NCI-H1930 (cell line): Measurements from ENCODE around the gene TXNDC2.
"Not testable (repeated sequence)": the region's sequence is repeated elsewhere in the genome, so short reads cannot be mapped to it uniquely, and the experiment has no call there.

Source experiments
- DNase-seq, 2 experiments: peaks; one replicate each; lab custom pipeline; 2025; lab: John Stamatoyannopoulos, UW

The TXNDC2 gene

DNA sequence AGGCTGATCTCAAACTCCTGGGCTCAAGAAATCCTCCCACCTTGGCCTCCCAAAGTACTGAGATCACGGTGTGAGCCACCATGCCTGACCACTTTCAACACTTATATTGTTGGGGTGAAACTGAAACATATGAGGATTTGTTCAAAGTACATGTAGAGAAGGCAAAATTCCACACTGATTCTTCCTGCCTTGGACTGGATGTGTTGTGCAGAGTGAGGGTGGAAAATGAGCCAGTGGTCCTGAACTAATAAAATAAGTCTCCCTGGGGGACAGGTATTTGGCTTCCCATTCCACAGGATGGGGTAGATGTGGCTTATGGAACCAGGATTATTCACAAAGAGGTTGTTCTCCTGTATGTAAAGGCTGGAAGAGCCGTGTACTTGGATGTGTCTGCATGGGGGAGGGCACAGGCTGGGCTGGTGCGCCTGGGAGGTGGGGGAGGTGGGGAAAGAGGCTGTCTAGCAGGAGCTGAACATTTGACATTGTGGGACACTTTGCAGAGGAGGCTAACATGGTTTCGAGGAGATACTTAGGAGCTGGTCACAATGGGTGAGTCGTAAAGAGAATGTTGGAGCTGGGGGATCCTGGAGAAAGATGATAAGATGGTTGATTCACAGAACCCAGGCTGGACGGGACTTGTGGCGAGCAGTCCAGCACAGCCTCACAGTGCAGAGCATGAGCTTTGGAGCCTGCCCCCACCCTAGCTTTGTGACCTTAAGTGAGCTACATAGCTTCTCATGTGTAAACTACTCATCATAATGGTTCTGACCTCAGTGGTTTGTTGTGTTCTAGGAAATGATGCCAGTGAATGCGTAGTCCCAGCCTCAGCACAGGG, at the start of gene TXNDC2:
Gene TXNDC2 (plus strand): TSS at position 804 of the 835 bp plus-strand sequence. CDS start 708 bp downstream, outside the sequence.
- DNase-seq = no peak

DNA sequence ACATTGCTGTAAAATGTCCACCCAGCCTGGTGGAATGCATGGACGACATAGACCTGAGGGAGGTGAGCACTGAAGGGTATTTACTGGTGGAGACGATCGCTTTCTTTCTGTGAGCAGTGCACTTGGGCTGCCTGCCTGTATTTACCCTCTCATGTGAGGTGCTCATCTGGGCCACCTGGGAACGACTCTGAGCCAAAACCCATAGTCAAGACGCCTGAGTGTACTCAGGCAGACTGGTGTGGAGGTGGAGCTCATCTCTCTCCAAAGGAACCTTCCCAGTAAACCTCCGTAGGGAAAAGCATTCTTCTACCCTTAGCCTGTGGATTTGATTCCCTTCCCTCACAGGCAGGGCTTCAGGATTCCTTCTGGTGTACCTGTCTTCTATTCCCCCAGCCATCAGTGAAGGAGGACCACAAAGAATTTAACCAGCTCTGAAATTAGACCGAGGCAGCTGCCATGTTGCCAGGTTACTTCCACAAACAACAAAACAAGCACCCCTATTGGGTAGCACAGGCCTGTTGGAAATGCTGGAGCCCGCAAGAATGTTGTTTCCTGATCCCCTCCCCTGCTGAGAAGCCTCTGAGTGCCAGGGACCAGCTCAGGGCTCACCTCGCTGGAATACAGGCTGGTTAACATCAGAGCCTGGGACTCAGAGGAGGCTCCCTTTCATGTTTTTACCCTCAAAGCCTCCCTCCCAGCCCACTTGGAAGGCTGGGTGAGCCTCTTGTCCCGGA, 47.5 kb upstream of the TXNDC2 start:
- DNase-seq = no peak

DNA sequence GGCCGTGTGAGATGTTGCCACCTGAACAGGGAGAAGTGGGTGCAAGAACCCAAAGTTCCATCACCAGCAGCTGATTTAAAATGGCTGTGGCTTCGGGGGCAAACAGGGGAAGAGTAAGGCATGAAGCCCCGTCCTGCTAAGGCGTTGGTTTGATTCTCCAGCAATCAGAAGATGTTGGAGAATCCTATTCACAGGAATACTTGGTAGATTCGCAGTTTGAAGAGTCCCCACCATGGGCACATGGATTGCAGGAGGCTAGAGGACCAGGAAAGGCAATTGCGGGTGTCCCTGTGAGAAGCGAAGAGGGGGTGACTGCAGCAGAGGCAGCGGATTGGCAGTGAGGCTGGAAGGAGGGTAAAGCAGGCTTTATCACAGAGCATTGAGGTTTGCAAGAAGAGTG, 46.6 kb upstream of the TXNDC2 start:
- no peak for DNase-seq

DNA sequence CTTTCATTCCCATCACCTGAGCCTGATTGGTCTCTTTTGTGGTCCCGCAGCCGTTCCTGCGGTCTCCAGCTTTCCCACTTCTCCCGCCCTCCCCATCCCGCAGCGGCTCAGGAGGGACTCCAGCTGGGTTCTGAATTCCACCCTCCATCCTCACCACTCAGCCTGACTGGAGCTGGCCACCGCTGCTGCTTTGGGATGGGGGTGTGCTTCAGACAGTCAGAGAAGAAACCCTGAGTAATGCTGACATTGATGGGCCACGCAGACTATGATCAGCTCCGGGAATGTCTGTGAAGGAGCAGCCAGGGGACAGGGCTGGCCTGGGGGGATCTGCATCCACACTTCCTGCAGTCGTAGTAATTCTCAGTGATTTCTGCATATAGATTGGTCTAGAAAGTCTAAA, 45.9 kb upstream of the TXNDC2 start:
- DNase-seq = no peak

DNA sequence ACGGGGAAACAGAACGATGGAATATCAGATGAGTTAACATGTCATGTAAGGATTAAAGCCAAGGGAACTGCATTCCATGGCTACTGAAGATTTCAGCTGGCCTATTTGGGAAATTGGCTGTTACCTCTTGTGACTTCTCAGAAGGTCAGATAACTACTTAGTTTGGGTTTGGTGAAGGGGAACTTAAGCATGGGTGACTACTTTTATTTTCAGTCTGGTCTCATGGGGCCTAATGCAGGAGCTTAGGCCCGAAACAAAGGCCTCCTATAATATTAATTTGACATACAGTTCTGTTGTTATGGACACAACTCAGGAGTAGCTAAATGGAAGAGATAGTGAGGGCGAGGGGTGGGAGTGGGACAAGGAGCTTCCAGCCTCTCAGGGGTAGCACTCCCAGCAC, 44.0 kb upstream of the TXNDC2 start:
- no peak for DNase-seq

DNA sequence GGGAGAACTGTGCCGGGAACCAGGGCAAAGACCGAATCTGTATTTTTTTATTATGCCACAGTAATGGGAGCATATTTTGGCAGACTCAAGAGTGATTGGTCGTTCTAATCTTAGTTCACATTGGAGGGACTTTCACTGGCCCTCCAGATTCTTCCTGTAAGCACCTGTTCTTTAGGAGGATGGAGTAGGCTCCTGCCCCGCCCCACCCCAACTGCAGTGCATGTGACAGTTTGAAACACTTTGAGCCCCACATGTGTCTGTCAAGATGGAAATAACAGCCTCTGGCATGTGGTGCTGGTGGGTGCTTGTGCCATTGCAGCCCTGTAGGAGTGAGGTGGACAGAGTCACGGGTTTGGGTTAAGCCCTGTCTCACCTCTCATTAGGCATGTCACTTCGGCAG, 43.3 kb upstream of the TXNDC2 start:
- DNase-seq = no peak

DNA sequence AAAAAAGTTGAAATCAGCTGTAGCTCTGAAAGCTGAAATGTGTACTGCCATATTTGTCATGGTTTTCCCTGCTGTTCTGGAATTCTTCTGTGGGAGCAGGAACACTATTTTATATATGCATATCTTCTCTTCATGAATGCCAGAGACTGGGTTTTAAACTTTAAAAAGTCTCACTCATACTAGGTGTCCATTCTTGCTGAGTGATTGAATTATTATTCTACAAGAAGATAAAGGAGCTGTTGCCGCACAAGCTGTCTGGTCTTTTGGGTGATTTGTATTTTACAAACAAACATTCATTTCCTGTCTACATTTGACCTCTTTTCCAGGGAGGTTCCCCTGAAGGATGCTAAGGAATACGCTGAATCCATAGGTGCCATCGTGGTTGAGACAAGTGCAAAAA, 40.5 kb upstream of the TXNDC2 start:
- DNase-seq = no peak

DNA sequence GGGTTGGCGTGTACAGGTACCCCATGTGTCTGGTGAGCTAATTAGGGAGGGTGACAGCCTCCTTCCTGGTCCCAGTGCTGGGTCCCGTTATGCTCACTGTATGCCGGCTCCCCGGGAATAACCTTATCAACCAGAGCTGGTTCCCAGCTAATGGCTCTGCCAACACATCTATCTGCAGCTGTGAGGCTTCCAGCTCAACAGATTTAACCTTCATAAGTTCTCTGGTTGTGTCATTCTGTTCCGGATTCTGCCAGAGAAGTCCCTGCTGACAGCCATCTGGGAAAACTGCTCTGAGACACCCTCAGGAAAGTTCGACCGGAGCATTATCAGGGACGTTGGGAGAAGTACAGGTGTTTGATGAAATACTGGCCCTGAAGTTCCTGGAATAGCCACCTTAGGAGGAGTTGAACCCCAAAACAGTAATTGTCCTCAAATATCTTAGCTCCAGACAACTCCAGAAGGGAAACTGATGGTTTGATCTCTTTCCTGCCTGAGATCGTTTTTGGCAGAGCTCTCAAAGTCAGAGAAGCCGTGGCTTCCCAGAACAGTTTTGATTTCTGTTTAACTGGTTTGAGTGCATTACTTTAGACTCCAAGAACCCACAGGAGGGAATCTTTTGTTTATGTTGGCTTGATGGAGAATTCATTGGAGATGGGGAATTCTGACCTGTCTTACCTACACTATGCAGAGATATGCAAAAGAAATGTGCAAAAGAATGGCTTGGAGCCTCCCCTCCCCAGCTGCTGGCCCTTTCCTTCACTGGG, 39.4 kb upstream of the TXNDC2 start:
- no peak for DNase-seq

DNA sequence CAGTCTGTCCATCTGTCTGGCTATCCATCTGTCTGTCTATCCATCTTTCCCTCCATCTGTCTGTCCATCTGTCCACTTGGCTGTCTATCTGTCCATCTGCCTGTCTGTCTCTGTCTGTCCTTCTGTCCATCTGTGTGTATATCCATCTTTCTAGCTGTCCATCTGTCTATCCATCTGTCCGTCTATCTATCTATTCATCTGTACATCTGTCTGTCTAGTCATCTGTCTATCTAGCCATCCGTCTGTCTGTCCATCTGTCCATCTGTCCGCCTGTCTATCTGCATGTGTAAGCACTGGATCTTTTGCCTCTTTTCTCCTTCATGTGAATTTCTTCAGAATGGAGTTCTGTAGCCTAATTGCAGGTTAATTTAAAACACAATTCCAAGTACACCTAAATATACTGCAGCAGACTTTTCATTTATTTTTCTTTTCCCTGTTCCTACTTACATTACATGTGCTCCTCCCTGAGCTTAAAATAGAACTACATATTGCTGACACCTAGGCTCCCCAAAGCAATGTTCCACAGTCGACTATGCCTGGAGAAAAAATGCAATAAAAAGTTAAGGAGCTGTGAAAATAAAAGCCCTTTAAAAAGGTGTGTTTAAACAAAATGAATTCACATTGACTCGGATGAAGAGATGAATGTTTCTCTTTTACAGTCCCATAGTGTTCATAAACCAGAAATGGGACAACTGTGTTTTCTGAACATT, 37.4 kb upstream of the TXNDC2 start:
- DNase-seq = no peak

DNA sequence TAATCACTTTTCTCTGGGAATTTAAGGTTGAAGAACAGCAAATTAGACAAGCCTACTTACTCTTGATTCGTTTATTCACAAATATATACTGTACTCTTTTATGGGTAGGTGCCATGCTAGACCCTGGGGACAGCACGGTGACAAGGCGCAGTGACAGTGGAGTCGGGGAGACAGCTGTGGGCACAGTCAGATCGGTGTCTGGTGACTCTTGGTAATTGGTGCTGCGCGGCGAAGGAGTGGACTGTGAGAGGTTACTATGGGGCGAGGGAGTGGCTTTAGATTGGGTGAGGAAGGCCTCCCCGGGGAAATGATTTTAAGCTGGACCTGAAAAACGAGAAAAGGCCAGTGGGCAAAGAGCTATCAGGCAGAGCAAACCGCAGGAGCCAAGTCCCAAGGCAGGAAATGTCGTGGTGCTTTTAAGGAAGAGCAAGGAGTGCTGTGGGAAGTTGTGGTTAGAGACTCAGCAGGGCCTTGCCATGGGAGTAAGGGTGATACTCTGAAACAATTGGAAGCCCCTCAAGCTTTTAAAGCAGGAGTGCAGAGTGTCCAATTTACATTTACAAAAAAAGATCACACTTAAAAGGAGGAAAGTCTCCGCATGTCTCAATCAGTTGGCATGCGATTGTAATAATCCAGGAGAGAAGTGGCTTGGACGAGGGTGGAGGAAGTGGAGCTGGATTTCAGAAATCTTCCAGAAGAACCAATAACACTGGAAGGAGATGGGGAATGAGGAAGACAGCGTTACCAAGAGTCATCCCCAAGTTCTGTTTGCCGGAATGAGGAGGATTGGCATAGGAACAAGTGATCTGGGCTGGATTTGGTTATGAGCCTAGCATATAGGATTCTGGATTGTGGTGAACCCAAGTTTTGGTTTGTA, 36.1 kb upstream of the TXNDC2 start:
- no peak for DNase-seq

DNA sequence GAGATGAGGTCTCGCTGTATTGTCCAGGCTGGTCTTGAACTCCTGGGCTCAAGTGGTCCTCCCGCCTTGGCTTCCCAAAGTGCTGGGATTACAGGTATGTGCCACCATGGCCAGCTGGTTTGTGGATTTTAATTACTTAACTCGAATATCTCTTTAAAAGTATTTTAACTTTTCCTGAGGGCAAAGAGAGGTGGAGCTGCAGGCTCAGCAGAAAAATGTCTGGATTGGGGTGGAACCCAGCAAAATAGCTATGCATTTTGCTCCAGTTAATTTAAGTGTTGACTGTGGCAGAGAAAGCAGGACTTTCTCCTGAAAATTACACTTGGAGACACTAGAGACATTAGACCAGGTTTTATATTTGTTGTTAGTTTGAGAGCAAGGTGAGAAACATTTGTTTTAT, 35.5 kb upstream of the TXNDC2 start:
- no peak for DNase-seq

DNA sequence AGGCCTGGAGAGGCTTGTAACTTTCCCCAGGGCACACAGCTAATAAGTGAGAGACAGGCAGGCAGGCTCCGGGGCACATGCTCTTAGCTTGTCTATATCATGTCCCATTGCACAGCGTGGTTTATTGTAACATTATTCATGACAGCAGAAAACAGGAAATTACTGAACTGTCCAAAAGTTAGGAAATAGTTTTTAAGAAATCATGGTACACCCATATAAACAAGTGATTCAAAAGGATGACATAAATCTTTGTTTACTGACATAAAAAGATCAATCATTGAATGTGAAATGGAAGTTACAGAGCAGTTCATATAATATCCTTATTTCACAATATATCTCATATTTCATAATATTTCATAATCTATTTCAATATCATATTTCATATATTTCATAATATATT, 34.3 kb upstream of the TXNDC2 start:
- no peak for DNase-seq

DNA sequence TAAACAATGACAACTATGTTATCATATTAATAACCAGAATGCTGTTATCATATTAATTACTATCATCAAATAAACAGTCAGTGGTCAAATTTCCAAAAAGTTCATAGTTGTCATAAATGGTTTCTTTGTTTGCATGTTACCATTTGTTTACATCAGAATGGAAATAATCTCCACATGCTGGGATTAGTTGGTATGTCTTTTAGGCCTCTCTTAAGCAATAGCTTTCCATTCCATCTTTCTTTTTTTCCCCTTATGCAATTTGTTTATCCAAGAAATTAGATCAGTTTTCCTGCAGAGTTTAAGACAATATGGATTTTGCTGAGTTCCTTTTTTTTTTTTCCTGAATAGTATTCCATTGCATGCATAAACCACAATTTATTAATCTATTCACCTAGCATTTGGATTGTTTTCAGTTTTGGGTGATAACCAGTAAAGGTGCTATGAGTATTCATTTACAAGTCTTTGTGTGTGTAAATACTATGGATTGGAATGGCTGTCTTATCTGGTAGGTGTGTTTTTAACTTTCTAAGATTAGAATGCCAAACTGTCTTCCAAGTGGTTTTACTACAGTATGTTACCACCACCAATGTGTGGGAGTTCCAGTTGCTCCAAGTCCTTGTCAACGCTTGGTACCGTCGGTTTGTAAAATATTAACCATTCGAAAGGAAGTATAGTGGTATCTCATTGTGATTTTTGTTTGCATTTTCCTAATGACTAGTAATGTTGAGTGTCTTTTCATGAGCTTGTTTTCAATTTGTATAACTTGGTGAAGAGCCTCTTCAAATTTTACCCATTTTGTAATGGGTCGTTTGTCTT, 33.3 kb upstream of the TXNDC2 start:
- no peak for DNase-seq

DNA sequence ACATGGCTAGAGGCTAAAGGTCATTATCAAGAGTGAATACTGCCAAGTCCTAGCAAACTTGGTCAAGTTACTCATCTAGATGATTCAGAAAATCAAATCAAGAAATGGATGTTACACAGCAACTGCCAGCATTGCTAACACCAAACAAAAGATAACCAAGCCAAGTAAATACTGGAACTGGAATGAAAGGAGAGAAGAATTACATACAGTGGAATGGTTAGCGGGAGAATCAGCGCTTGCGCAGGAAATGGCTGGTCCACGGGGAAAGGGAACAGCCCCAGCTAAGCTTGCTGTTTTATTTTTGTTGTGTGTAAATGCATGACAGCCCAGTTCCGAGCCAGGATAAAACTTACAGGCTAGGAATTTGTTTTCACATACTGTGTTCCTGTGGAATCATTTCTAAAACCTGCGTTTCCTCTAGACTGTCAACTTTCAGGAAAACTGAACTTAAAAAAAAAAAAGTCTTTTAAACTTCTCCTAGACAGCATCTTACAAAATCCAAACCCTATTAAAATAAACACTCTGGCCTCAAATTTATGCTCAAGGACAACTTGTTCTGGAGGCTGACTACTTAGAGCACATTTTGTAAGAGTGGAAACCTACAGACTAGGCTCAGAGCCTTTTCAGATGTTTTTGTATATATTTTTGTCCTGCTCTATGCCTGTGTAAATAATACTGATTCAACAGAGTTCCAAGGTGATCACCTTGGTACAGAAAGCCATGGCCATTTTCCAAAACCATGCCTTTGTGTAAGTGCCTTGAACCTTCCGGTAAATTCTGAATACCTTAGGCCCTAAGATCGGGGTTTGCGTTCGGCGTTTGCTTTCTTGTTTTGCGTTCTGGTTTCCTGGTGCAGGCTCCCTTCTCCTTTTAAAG, 30.7 kb upstream of the TXNDC2 start:
- no peak for DNase-seq

DNA sequence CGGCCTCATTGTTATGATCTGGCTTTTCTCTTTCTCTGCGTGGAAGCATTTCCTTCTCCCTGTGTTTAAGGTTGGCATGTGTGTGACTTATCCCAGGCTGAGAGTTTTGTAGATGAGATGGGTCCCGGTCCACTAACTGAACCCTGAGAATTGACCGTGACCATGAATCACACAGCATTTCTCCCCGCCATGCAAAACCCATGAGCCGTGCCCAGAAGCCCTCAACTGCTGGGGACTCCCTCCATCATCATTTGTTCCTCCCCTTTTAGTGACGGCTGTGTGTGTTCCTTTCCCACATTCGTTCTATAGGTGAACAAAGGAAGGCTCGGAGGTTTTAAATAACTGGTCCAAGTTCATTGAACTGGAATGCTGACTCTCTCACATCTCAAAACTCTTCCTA, 30.1 kb upstream of the TXNDC2 start:
- DNase-seq = no peak

DNA sequence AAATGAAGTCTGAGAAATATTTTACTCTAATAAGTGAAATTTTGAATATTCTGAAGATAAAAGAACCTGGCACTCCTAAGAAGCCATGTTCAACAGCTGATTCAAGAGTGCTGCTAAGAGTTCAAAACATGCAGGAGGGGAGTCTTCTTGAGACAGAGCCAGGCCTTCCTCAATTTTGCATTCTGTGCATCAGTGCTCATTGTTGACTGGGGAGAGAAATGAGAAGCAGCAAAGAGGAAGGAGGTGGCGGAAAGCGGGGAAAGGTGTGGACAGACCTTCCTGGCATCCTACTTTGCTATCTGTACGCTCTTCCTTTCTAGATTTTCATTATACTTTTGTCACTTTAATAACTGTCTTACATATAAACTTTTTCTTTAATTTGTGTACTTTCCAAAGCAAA, 29.7 kb upstream of the TXNDC2 start:
- DNase-seq = no peak

DNA sequence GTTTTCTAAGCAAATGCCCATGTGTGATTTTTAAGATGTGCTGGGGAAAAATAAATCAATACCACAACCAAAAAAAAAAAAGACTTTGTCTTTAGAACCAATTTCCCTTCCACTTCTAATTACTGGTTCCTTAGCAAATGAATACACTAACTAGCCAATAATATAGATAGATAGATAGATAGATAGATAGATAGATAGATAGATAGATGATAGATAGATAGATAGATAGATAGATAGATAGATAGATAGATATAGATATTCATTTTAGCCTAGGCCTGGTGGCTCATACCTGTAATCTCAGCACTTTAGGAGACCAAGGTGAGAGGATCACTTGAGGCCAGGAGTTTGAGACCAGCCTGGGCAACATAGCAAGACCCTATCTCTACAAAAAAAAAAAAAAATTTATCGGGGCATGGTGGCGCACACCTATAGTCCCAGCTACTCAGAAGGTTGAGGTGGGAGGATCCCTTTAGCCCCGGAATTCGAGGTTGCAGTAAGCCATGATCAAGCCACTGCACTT, 28.2 kb upstream of the TXNDC2 start:
- not testable (repeated sequence) for DNase-seq

DNA sequence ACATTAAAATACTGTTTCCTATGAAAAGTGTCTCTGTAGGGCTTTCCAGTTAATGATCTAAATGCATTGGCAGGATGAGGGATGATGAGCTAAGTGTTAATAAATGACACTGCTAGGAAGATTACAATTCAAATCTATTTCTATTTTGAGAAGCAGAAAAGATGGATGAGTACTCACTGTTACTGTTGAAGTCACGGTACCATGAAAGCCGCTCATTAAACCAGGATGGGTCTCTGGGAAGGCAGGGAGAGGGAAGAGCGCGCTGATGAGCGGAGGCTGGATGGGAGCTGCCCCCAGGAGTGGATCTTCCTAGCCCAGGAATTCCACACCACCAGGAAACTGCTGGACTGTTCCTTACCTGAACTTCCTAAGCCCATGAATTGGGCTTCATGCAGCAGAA, 27.1 kb upstream of the TXNDC2 start:
- DNase-seq = no peak

DNA sequence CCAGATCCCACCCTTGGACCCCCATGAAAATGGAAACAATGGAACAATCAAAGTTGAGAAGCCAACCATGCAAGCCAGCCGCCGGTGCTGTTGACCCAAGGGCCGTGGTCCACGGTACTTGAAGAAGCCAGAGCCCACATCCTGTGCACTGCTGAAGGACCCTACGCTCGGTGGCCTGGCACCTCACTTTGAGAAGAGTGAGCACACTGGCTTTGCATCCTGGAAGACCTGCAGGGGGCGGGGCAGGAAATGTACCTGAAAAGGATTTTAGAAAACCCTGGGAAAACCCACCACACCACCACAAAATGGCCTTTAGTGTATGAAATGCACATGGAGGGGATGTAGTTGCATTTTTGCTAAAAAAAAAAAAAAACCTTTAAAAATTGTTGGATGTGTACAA, 26.5 kb upstream of the TXNDC2 start:
- DNase-seq = no peak
